Thoracic aorta (tissue), 2 donors: ENCODE measurements around the gene PAM. TPM values are rescaled to one million over a fixed set of nuclear protein-coding genes. Genes with fewer than 3 reads are reported as not detected.

Experiments used
- ATAC-seq: fragments of 150-250 bp; one replicate; pipeline ENCODE4 v1.8.0; 2017; ENCODE audit warnings: low read depth; ENCODE audit not compliant: insufficient number of reproducible peaks, low FRiP score
- DNase-seq: peaks from one replicate; pipeline ENCODE4 v3.0.0-alpha.2; 2020; ENCODE audit warnings: low spot score
- H3K27ac ChIP-seq, 2 donors: fragments of 200-600 bp; sonication (generic); 1 replicate in 1 of 2; 2 replicates in 1 of 2; pipeline ENCODE4 v1.5.1; 2016; ENCODE audit warnings: mild to moderate bottlenecking in 2 of 2, moderate library complexity in 2 of 2
- H3K27me3 ChIP-seq: fragments of 200-600 bp; sonication (generic); replicated peaks from 2 replicates; pipeline ENCODE4 v1.6.0; 2016; ENCODE audit warnings: mild to moderate bottlenecking; ENCODE audit not compliant: insufficient read depth
- H3K36me3 ChIP-seq: fragments of 200-600 bp; sonication (generic); one replicate; pipeline ENCODE4 v1.5.1; 2016
- H3K4me1 ChIP-seq, 2 donors: fragments of 200-600 bp; sonication (generic); 1 replicate in 1 of 2; 2 replicates in 1 of 2; pipeline versions ENCODE4 v1.5.1 to v1.6.0; 2016; ENCODE audit warnings: low read depth in 2 of 2, mild to moderate bottlenecking in 1 of 2; ENCODE audit not compliant: control insufficient read depth in 1 of 2
- H3K4me3 ChIP-seq: fragments of 200-600 bp; sonication (generic); 2 replicates; pipeline ENCODE4 v1.5.1; 2016; ENCODE audit warnings: mild to moderate bottlenecking
- H3K9me3 ChIP-seq: fragments of 200-600 bp; sonication (generic); 2 replicates; pipeline ENCODE4 v1.5.1; 2016
- total RNA-seq, 2 donors: library from RNA; depleted of rRNA; stranded (reverse); fragments of >200 nt; gene quantifications; one replicate each; pipeline versions ENCODE4 v1.1.0 to v1.2.3, GENCODE V29; 2016
- TF ChIP-seq, protein P1 (sequence below): fragments of 200-600 bp; sonication (generic); IDR thresholded peaks from one replicate; pipeline ENCODE4 v1.5.1; 2019; ENCODE audit warnings: antibody characterized with exemption

PAM gene
- total RNA-seq, 2 donors from 2014 or later, result 571 to 806 TPM

GRCh38 chr5:102731693-102732092 is 23.4 kb upstream of the PAM start:
- H3K36me3 ChIP-seq, result no peaks in the 10 kb centered on the region
- ATAC-seq, result no peak

DNA sequence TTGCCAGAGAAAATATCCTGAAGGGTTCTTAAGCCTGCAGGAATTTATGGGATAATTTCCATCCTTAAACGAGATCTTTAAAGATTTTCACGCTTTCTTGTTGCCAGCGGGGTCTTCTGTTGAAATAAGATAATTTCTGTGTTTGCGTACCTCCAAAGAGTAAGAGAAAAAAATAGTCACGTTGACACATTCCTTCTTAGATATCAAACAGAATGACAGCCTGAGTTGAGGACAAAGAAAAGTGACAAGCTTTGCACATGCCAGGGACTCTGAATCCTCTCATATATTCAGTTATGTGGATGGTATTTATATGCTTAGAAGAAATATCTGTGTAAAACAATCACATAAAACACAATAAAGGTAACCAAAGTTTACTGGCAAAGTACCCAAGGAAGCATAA is 21.6 kb upstream of the PAM start:
- Histone ChIP-seq H3K4me3 (no peak overlapping the region), H3K27me3 (no peaks in the 10 kb centered on the region), H3K27ac (no peak overlapping the region), H3K4me1 (no peaks in the 10 kb centered on the region), H3K36me3 (no peaks in the 10 kb centered on the region), H3K9me3 (no peaks in the 10 kb centered on the region)
- TF ChIP-seq, protein P1, sequence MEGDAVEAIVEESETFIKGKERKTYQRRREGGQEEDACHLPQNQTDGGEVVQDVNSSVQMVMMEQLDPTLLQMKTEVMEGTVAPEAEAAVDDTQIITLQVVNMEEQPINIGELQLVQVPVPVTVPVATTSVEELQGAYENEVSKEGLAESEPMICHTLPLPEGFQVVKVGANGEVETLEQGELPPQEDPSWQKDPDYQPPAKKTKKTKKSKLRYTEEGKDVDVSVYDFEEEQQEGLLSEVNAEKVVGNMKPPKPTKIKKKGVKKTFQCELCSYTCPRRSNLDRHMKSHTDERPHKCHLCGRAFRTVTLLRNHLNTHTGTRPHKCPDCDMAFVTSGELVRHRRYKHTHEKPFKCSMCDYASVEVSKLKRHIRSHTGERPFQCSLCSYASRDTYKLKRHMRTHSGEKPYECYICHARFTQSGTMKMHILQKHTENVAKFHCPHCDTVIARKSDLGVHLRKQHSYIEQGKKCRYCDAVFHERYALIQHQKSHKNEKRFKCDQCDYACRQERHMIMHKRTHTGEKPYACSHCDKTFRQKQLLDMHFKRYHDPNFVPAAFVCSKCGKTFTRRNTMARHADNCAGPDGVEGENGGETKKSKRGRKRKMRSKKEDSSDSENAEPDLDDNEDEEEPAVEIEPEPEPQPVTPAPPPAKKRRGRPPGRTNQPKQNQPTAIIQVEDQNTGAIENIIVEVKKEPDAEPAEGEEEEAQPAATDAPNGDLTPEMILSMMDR, result no peak
- DNase-seq (no peak), ATAC-seq (no peak)

More at GRCh38 chr5:102731693-102732092, 23.4 kb upstream of the PAM start:
- Histone ChIP-seq H3K27me3 (no peaks in the 10 kb centered on the region), H3K4me3 (no peak overlapping the region), H3K4me1 (no peaks in the 10 kb centered on the region), H3K9me3 (no peaks in the 10 kb centered on the region), H3K27ac (no peak overlapping the region)
- no peak for DNase-seq
- TF ChIP-seq, protein P1, result no peak

GRCh38 chr5:102737161-102737560 is 17.9 kb upstream of the PAM start:
- Histone ChIP-seq H3K36me3 (no peaks in the 10 kb centered on the region), H3K27ac (no peak overlapping the region), H3K27me3 (no peaks in the 10 kb centered on the region), H3K4me3 (no peak overlapping the region), H3K4me1 (no peaks in the 10 kb centered on the region), H3K9me3 (no peaks in the 10 kb centered on the region)
- ATAC-seq (no peak), DNase-seq (no peak)
- TF ChIP-seq, protein P1, result no peak

GRCh38 chr5:102737805-102738469 is 17.2 kb upstream of the PAM start:
- no peak overlapping the region for H3K27ac ChIP-seq
- H3K27me3 ChIP-seq, result no peaks in the 10 kb centered on the region
- DNase-seq, result no peak
- no peak for ATAC-seq
- no peak overlapping the region for H3K4me3 ChIP-seq
- H3K36me3 ChIP-seq, result no peaks in the 10 kb centered on the region
- TF ChIP-seq, protein P1, result no peak
- H3K9me3 ChIP-seq, result no peaks in the 10 kb centered on the region
- H3K4me1 ChIP-seq, result no peaks in the 10 kb centered on the region

DNA sequence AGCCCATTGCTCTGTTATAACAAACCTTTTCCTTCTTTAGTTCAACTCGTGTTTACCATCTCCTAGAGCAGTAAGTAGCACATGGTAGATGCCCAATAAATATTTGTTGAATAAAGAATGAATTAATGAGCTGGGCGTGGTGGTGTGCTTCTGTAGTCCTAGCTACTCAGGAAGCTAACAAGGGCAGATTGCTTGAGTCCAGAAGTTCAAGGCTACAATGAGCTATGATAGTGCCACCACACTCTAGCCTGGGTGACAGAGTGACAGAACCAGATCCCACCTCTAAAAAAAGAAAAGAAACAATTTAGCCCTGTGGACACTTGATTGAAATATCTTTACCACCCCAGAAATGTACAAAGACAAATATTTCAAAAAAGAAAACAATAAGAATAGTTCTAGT is 14.6 kb upstream of the PAM start:
- TF ChIP-seq, protein P1, result no peak
- H3K9me3 ChIP-seq, result no peaks in the 10 kb centered on the region
- ATAC-seq, result no peak

More for the DNA sequence above, 14.6 kb upstream of the PAM start:
- H3K4me3 ChIP-seq, result no peak overlapping the region
- H3K36me3 ChIP-seq, result no peaks in the 10 kb centered on the region
- H3K27me3 ChIP-seq, result no peaks in the 10 kb centered on the region
- no peaks in the 10 kb centered on the region for H3K4me1 ChIP-seq
- H3K27ac ChIP-seq, result no peak overlapping the region
- no peak for DNase-seq
